ENCODE results near the gene RAD50. TPM values are rescaled to one million over a fixed set of nuclear protein-coding genes. Genes with fewer than 3 reads are reported as not detected.
"Not testable (repeated sequence)": the region's sequence is repeated elsewhere in the genome, so short reads cannot be mapped to it uniquely, and the experiment has no call there.

Gene RAD50
- total RNA-seq, 1 donor from 2014 or later = 33.1 TPM

- ATAC-seq (ENCODE audit: poor library complexity) (no peak), DNase-seq (no peak)
- intact Hi-C loops (cut with DNase I) = no loop called here
Measured at GRCh38 chr5:132611965-132612364, 55.2 kb downstream of the RAD50 start.

DNA sequence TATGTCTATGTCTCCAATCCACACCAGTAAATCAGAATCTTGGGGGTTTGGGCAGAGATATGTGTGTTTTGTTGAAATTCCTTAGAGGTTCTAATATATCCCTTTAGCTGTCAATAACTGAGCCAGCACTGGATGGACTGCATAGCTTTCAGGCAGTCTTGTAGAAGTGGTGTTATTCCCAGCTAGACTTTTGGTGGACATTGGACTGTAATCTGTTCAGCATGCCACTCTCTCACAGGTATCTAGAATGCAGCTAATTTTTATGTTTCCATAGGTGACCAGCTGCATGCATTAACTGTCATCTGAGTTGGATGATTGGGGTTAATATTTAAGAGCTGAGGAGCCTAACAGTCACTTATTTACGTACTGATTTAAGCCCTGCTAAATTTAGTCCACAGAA, 56.1 kb downstream of the RAD50 start:
- no peak for ATAC-seq (ENCODE audit: poor library complexity)
- intact Hi-C loops (cut with DNase I) = no loop called here

GRCh38 chr5:132621699-132622098, 64.9 kb downstream of the RAD50 start:
- DNase-seq = no peak
- ATAC-seq (ENCODE audit: poor library complexity) = no peak
- intact Hi-C loops (cut with DNase I) = no loop called here

More for the DNA sequence above, 56.1 kb downstream of the RAD50 start:
- no peak for DNase-seq

GRCh38 chr5:132622608-132623007, 65.8 kb downstream of the RAD50 start:
- intact Hi-C loops (cut with DNase I) = no loop called here
- no peak for DNase-seq
- no peak for ATAC-seq (ENCODE audit: poor library complexity)

DNA sequence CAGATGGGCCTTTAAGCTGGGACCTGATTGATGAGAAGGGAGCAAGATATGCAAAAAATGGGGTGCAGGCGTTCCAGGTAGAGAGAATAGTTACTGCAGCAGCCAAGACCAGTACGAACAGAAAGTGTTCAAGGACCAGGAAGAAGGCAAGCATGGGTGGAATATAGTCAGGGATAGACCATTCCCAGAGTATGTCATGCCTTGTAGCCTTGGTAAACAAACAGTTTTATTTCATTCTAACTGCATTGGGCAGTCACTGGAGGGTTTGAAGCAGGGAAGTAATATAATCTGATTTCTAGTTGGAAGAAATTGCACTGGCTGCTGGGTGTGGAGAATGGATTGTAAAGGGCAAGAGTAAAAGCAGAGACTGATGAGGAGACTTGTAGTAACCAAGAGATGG, 70.7 kb downstream of the RAD50 start:
- ATAC-seq (ENCODE audit: poor library complexity) (no peak), DNase-seq (no peak)
- intact Hi-C loops (cut with DNase I) = no loop called here

GRCh38 chr5:132628814-132629213, 72.0 kb downstream of the RAD50 start:
- no peak for ATAC-seq (ENCODE audit: poor library complexity)
- intact Hi-C loops (cut with DNase I) = no loop called here

GRCh38 chr5:132629230-132629944, 72.6 kb downstream of the RAD50 start:
- DNase-seq (no peak), ATAC-seq (ENCODE audit: poor library complexity) (no peak)

More at GRCh38 chr5:132628814-132629213, 72.0 kb downstream of the RAD50 start:
- DNase-seq = no peak

DNA sequence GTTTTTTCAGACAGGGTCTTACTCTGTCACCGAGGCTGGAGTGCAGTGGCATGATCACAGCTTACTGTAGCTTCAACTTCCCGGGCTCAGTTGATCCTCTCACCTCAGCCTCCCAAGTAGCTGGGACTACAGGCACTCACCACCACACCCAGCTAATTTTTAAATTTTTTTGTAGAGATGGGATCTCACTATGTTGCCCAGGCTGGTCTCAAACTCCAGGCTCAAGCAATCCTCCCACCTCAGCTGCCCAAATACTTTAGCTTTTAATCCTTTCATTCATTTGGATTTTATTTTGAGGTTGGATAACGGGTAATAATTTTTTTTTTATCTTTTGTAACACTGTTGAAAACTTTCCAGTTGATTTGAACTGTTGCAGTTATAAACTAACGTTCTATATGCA, 76.8 kb downstream of the RAD50 start:
- ATAC-seq (ENCODE audit: poor library complexity); intact Hi-C loops (cut with DNase I); DNase-seq: not testable (repeated sequence)

More at GRCh38 chr5:132629230-132629944, 72.6 kb downstream of the RAD50 start:
- intact Hi-C loops (cut with DNase I) = no loop called here

DNA sequence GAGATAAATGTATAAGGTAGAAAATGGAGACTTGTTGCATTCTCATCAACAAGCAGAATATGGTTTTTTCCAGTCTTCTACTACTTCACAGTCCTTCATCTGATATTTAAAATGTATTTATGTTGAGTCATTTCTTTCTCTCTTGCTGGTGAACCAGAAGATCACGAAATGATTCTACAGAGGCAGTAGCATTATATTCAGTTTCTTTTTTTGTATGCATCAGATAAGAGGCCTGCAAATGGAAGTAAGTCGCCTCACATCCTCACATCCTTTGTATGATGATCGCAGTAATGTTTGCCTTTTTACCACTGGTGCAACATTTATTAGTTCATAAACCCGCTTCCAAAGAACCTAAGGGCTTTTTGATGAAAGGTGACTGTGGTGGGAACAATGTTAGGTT, 79.1 kb downstream of the RAD50 start:
- ATAC-seq (ENCODE audit: poor library complexity) = no peak
- intact Hi-C loops (cut with DNase I) = no loop called here
- no peak for DNase-seq

- DNase-seq (no peak), ATAC-seq (ENCODE audit: poor library complexity) (no peak)
- intact Hi-C loops (cut with DNase I) = no loop called here
Measured at GRCh38 chr5:132637241-132637640, 80.5 kb downstream of the RAD50 start.

DNA sequence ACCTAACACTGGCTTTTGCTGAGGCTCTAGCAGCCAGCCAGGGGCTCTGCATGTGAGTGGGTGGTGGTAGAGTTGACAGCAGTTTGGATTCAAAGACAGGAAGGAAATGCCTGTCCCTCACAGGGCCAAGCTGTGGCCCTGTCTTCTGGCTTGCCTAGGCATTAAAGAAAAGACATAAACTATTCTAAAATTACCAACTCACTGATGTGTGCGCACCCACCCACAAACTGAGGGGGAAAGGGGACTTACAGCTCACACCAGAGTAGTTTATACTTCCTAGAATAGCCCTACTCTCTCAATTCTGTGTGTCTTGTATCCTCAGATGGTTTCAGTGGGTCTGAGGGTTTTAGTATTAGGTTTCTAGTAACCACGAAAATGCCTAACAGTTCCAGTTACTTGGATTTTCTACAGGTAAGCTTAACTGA, 82.9 kb downstream of the RAD50 start:
- ATAC-seq (ENCODE audit: poor library complexity) (no peak), DNase-seq (no peak)
- intact Hi-C loops (cut with DNase I) = no loop called here

- DNase-seq (no peak), ATAC-seq (ENCODE audit: poor library complexity) (no peak)
- intact Hi-C loops (cut with DNase I) = no loop called here
Measured at GRCh38 chr5:132640613-132641012, 83.8 kb downstream of the RAD50 start.

GRCh38 chr5:132641241-132641723, 84.5 kb downstream of the RAD50 start:
- DNase-seq (no peak), ATAC-seq (ENCODE audit: poor library complexity) (no peak)
- intact Hi-C loops (cut with DNase I) = no loop called here

- ATAC-seq (ENCODE audit: poor library complexity) = no peak
- intact Hi-C loops (cut with DNase I) = no loop called here
- no peak for DNase-seq
Measured at GRCh38 chr5:132641841-132642240, 85.1 kb downstream of the RAD50 start.

GRCh38 chr5:132644177-132644576, 87.4 kb downstream of the RAD50 start:
- DNase-seq (no peak), ATAC-seq (ENCODE audit: poor library complexity) (no peak)
- intact Hi-C loops (cut with DNase I) = no loop called here

DNA sequence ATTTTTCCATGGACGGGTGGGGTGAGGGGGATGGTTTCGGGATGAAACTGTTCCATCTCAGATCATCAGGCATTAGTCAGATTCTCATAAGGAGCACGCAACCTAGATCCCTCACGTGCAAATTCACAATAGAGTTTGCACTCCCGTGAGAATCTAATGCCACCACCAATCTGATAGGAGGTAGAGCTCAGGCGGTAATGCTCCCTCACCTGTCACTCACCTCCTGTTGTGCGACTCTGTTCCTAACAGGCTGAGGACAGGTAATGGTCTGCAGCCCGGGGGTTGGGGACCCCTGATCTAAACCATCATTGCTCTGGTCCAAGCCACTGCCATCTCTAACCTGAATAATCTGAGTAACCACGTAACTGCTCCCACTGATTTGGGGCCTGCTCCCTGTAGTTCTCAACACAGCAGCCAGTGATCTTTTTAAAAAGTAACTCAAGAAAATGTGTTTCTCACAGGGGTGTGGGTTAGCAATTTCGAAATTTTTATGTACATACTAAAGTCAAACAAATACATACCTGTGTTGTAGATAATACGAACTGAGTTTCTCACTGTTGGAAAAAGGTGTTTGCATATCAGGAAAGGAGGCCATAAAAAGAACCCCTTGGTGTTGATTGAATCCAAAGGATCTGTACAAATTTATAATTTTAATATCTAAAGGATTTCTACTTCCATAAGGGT, 89.9 kb downstream of the RAD50 start:
- ATAC-seq (ENCODE audit: poor library complexity) = no peak

GRCh38 chr5:132647473-132647872, 90.7 kb downstream of the RAD50 start:
- intact Hi-C loops (cut with DNase I) = no loop called here
- ATAC-seq (ENCODE audit: poor library complexity) = no peak
- no peak for DNase-seq

More for the DNA sequence above, 89.9 kb downstream of the RAD50 start:
- intact Hi-C loops (cut with DNase I) = no loop called here
- DNase-seq = no peak

GRCh38 chr5:132648355-132648754, 91.6 kb downstream of the RAD50 start:
- DNase-seq (no peak), ATAC-seq (ENCODE audit: poor library complexity) (no peak)
- intact Hi-C loops (cut with DNase I) = no loop called here

DNA sequence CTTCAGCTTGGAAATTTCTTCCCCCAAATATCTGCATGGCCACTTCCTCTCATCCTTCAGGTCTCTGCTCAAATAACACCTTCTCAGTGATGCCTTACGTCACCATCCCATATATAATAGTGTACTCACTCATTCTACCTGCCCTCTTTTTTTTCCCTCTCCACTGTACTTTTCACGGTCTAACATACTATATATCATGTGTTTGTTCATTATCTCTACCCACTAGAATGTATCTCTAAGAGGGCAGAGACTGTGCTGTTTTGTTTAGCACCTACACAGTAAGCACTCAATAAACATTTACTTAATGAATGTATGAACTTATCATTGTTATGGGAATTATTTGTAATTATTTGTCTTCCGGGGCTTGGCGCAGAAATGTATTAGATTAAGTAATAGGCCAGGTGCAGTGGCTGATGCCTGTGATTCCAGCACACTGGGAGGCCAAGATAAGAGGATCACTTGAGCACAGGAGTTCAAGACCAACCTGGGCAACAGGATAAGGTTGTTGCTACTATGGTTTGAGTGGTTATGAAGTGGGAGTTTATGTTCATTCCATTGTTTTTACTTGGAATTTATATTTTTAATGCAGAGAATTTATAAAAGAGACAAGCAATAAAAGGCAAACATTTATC, 95.2 kb downstream of the RAD50 start:
- intact Hi-C loops (cut with DNase I) = no loop called here
- DNase-seq = no peak
- no peak for ATAC-seq (ENCODE audit: poor library complexity)

DNA sequence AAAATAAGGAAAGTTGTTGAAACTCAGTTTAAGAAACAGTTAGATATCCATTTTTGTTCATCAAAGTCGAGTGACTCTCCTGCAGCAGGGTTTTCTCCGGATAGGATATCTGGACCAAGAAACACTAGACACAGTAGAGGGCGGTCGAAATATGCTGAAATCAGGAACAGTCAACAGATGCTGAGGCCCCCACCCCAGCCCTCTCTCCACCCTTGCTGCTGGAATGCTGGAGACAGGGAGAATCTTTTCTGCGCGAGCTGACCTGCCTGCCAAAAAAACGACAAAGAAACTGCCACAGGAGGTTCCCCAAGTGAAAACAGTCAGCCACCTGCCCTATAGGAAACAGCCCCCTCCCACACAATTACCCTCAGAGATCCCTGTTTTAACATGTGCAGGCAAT, 96.9 kb downstream of the RAD50 start:
- intact Hi-C loops (cut with DNase I) = no loop called here
- no peak for ATAC-seq (ENCODE audit: poor library complexity)
- DNase-seq = no peak

Data from Right ventricle myocardium superior (tissue), 1 donor.